Middle frontal gyrus (tissue), 1 donor: ENCODE results near the gene DPF3.

ENCODE experiments used
- DNase-seq: peaks from one replicate; pipeline ENCODE4 v3.0.0-alpha.2; 2015; ENCODE audit warnings: low spot score; ENCODE audit errors: extremely low spot score

Gene DPF3

GRCh38 chr14:72742838-72743195 lies 151.1 kb downstream of the DPF3 start:
- no peak for DNase-seq

- no peak for DNase-seq
Observed at GRCh38 chr14:72742118-72742837, 151.6 kb downstream of the DPF3 start.

- DNase-seq: no peak
Observed at GRCh38 chr14:72741826-72742117, 152.1 kb downstream of the DPF3 start.

- DNase-seq: no peak
Observed at GRCh38 chr14:72740966-72741825, 152.7 kb downstream of the DPF3 start.

- no peak for DNase-seq
Observed at GRCh38 chr14:72740504-72740961, 153.4 kb downstream of the DPF3 start.

- no peak for DNase-seq
Observed at GRCh38 chr14:72739446-72740405, 154.2 kb downstream of the DPF3 start.

GRCh38 chr14:72738161-72738611 lies 155.7 kb downstream of the DPF3 start:
- no peak for DNase-seq

- DNase-seq: no peak
Observed at GRCh38 chr14:72737560-72737943, 156.3 kb downstream of the DPF3 start.

GRCh38 chr14:72736786-72737559 lies 156.9 kb downstream of the DPF3 start:
- no peak for DNase-seq

GRCh38 chr14:72736308-72736707 lies 157.6 kb downstream of the DPF3 start:
- DNase-seq: no peak

GRCh38 chr14:72732022-72732780 lies 161.7 kb downstream of the DPF3 start:
- DNase-seq: no peak

GRCh38 chr14:72731252-72732020 lies 162.5 kb downstream of the DPF3 start:
- DNase-seq: no peak

GRCh38 chr14:72730468-72730867 lies 163.4 kb downstream of the DPF3 start:
- no peak for DNase-seq

- DNase-seq: no peak
Observed at GRCh38 chr14:72726444-72726843, 167.5 kb downstream of the DPF3 start.

- DNase-seq: no peak
Observed at GRCh38 chr14:72723858-72724530, 169.9 kb downstream of the DPF3 start.

GRCh38 chr14:72722201-72722785 lies 171.6 kb downstream of the DPF3 start:
- no peak for DNase-seq

GRCh38 chr14:72721083-72721482 lies 172.8 kb downstream of the DPF3 start:
- no peak for DNase-seq

GRCh38 chr14:72717220-72717619 lies 176.7 kb downstream of the DPF3 start:
- DNase-seq: no peak
